ENCODE results near the gene FCN1.

FCN1 gene

DNA sequence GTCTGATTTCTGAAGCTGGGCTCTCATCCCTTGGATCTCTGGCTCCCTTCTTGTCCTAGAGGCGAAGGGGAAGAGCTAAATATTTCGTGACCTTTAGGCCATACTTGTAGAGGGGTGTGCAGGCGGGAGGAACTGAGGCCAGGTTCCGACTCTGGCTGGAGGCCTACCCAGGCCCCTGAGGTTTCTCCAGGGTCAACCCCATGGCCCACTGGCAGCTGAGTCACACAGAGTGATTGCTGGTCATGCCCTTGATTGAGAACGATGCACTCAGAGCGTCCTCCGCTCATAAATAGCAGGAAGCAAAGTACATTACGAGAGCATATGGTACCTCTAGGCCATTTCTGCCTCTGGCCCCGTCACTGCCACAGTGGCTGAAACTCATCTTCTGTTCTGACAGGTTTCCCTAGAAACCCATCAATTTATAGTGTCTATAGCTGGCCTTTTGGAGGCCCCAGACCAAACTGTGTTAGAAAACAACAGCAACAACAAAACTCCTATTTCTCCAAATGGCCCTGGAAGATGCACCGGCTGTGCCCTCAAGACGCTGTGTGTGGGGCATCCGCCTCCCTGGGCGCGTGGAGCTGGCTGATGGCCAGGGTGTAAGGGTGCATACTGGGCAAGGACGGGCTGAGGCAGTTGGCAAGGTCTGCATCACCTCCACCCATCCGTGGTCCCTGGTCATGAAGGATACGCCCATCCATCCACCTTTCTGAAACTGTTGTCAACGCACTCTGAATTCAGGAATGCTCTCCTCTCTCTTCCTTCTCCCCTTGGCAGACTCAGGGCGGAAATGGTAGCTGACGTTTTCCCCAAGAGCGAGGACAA lies 32.9 kb upstream of the FCN1 start:
- no peak for DNase-seq

DNA sequence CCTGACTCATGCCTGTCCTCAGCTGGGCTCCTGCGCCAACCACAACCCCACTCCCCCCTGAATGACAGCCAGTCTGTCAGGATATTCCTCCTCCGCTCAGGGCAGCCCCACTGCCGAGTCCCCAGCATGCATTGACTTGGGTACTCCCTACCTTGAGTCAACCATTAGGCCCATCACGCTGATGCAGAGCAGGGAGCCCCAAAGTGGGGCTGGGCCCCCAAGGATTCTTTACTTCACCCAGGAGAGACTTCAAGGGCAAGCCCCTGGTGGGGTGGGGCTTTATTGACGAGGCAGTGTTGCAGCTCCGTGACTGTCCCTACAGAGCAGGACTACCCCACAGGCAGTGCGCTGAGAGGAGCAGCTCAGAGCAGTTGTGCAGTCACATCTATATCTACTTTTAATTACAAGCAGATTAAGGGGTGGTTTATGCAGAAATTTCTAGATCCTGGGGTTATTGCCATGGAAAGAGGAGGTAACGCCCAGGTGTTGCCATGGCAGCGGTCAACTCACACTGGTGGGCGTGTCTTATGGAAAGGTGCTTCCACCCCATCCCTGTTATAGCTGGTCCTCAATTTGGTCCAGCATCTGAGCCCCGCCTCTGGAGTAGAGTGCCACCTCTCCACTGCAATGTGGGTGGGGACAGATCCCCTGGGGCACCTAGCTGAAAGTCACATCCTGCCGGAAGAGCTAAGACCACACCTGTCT lies 32.1 kb upstream of the FCN1 start:
- DNase-seq, result no peak

DNA sequence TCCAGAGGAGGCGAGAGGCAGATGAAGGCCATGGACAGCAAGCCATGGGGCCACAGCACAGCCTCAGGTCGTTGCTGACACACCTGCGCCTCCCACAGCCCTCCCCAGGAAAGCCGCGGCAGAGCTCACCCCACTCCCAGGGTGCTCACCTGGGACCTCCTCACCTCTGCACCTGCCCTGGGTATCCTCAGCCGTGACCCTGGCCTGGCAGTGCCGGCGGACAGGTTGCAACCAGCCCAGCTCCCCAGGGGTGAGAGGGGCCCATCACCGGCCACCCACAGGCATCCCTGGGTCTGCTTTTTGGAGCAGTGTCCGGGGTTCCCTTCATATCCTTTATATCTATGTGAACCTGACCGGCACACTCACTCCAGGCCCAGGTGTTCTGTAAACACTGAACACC lies 30.4 kb upstream of the FCN1 start:
- no peak for DNase-seq

DNA sequence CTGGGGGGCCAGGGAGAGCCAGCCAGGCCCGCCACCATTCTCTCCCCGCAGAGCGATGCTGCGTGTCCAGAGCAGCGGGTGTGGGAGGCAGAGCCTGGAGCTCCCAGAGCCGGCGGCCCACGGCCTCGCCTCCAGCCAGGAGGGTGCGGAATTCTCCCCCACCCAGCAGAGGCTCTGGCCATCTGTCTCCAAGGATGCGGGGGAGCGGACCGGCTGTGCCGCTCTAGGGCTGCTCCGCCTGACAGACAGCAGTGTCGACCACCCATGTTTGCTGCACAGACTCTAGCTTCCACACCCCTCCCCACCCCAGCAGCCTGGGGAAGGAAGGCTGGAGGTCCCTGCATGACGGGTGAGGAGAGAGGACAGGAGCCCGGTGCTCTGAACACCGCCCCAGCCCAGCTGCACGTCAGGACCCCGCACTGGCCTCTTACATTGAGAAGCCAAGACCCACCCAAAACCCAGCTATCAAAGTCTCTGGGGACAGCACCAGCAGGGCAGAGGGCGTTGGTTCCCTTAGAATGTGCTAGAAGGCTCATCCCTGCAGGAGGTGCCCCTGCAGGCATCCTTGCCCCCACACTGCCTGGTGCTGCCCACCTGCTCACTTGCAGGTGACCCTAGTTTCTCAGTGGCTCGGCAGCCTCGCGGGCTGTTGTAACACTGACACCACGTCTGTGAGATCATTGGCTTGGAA lies 29.7 kb upstream of the FCN1 start:
- DNase-seq, result no peak

GRCh38 chr9:134946663-134947062 lies 29.0 kb upstream of the FCN1 start:
- DNase-seq, result no peak

DNA sequence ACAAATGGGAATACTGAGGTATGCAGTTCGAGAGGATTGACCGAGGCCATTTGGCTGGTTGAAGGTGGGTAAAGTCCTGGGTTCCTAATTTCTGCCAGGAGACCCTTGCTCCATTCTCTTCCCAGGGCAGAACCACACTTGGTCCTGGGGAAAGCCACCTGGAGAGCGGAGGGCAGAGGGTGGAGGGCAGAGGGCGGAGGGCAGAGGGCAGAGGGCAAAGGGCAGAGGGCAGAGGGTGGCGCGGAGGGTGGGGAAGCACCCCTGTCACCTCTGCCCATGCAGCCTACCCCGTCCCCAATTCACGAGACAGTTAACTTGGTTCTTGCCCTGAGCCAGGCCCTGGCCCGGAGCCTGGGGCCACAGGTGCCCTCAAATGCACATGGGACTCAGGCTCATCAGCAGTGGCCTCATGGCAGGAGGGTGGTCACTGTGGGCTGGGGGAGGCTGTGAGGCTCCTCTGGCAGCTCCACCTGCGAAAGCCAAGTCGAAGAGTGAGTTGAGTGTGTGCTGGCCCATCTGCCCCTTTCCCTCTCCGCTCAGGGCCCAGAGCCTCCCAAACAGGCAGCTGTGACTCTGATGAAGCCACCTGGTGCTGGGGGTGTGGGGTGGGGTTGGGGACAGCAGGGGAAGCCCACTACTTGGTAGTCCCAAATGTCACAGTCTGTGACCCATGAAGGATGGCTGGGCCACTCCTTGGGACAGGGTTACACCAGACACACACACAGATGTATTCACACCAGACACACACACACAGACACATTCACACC lies 28.0 kb upstream of the FCN1 start:
- DNase-seq, result no peak

DNA sequence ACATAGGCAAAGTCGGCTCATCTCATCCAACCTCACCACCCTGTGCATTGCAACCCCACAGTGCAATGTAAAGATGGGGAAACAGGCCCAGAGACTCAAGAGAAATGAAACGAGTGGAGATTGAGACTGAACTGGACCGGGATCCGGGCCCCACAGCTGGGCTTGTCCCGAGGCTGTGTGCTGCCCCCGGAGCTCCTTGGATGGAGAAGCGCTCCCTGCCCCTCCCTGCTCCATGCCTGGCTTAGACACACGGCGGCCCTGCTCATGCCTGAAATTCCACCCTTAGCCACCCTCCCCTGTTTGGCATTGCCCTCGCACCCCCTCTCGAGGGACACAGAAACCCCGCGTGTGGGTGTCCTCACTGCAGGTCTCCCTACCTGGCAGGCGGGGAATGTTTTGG lies 27.2 kb upstream of the FCN1 start:
- DNase-seq, result no peak

- peak; percentile 17 for DNase-seq
These were observed 26.7 kb upstream of the FCN1 start for GRCh38 chr9:134944351-134944802.

GRCh38 chr9:134943836-134944235 lies 26.1 kb upstream of the FCN1 start:
- DNase-seq, result no peak

GRCh38 chr9:134943411-134943810 lies 25.7 kb upstream of the FCN1 start:
- no peak for DNase-seq

GRCh38 chr9:134942788-134943184 lies 25.1 kb upstream of the FCN1 start:
- DNase-seq, result no peak

- DNase-seq, result no peak
These were observed 24.5 kb upstream of the FCN1 start for GRCh38 chr9:134942011-134942787.

DNA sequence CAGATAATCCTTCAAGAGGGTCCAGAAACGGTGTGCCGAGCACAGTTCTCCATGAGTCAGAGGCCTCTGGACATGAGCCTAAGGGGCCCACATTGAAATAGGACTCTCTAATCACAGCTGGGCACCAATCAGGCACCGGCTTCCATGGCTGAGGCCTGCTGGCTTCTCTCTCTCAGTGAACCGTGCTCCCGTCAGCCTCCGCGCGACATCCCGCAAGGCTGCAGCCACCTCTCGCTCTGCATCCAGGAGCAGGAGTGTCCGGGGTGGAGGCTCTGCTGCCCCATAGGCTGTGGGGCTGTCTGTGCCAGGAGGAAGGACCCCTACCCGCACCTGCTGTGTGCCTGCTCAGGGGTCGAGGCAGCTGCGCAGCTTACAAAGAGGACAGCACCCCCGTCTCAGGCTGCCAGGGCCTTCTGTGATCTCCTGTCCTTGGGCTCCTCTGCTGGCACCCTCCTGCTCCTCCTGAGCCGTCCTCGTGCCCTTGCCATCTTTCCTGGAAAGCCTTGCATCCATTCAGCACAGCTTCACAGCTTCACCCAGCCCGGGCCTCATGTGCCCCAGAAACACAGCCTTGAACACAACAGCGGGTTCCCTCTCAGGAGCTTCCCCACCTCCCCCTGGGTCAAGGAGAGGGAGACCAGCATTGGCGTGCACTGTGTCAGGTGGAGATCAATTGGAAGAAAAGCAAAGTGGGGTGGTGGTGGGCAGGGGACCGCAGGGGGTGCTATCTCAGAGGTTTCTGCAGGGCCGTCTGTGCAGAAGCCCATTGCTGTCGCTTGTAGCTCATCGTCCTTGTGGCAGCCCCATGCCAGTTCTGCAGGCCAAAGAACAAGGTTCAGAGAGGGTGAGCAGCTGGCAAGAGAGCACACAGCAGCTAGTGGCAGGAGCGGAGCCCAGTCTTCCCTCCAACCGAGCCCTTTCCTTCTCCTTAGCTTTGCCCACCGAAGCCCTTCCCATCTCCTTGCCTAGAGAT lies 22.8 kb upstream of the FCN1 start:
- DNase-seq, result no peak

- no peak for DNase-seq
These were observed 22.1 kb upstream of the FCN1 start for GRCh38 chr9:134939836-134940235.

DNA sequence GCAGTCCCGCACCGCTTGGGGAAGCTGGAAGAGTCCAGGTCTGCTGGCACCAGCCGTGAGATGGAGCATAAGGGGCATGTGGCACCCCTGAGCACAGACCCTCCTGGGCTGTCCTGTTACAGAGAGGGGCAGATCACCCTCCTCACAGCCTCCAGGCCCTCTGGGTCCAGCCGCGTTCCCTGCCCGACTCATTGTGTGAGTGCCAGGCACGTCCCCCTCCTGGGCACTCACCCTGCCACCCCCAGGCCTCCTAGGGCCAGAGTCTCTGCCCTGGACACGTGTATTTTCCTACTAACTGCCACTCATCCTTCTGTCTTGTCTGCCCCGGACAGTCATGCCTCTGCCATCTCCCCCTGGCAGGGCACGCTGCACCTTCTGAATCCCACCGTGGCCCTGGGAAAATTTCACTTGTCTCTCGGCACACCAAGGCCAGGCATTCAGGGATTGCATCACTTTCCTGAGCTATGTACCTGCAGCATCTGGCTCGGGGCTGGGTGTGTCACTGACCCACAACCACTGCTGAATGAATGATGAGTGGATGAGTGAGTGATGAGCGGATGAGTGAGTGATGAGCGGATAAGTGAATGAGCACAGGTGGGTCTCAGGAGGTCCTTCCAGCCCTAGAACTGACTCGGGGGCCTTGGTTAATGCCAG lies 21.5 kb upstream of the FCN1 start:
- no peak for DNase-seq

- no peak for DNase-seq
These were observed 20.8 kb upstream of the FCN1 start for GRCh38 chr9:134938346-134939079.

DNA sequence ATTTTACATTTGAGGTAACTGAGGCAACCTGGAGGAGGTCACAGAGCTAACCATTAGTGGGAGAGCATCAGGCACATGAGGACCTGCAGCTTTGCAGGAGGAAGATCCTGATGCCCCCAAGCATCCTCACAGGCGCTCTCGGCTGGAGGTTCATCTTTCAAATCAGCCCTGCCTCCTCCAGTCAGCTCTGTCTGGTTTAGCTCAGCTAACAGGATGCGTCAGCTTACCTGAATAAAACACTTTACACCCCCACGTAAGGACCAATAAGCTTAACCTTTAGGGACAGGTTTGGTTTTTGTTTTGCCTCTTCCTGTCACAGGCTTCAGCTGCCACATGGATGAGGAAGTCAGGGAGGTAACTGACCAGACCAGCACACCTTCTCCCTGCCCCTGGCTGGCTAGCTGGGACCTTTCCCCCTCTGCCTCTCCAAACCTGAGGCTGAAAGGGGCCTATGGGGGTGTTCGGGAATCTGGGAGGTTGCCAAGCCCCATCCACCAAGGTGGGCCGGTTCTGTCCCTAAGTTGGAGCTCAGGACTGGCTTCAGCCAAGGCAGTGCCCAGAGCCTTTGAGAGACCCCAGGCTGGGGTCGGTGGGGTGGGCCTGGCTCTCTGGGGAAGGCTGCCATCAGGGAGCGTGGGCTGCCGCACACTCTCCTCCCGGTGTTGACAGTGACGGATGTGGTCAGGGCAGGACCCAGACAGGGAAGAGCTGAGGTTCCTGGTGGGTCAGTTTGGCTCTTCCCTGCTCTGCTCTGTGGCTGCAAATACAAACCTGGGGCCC lies 20.0 kb upstream of the FCN1 start:
- no peak for DNase-seq

GRCh38 chr9:134937164-134937555 lies 19.4 kb upstream of the FCN1 start:
- no peak for DNase-seq

Data from NCI-H1092 treated with DMSO at 0.1 percent for 48 hours (cell line).